ENCODE data around the gene ZNF229.
"Not testable (repeated sequence)": the region's sequence is repeated elsewhere in the genome, so short reads cannot be mapped to it uniquely, and the experiment has no call there.

DNA sequence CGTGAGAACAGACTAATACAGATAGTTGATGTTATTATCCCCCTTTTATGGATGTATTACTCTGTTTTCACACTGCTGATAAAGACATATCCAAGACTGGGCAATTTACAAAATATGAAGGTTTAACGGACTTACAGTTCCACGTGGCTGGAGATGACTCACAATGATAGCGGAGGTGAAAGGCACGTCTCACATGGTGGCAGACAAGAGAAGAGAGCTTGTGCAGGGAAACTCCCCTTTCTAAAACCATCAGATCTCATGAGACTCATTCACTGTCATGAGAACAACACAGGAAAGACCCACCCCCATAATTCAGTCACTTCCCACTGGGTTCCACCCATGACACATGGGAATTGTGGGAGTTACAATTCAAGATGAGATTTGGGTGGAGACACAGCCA is 20.5 kb upstream of the ZNF229 start:
- TF ChIP-seq, protein P1, sequence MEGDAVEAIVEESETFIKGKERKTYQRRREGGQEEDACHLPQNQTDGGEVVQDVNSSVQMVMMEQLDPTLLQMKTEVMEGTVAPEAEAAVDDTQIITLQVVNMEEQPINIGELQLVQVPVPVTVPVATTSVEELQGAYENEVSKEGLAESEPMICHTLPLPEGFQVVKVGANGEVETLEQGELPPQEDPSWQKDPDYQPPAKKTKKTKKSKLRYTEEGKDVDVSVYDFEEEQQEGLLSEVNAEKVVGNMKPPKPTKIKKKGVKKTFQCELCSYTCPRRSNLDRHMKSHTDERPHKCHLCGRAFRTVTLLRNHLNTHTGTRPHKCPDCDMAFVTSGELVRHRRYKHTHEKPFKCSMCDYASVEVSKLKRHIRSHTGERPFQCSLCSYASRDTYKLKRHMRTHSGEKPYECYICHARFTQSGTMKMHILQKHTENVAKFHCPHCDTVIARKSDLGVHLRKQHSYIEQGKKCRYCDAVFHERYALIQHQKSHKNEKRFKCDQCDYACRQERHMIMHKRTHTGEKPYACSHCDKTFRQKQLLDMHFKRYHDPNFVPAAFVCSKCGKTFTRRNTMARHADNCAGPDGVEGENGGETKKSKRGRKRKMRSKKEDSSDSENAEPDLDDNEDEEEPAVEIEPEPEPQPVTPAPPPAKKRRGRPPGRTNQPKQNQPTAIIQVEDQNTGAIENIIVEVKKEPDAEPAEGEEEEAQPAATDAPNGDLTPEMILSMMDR (conservative IDR thresholded peaks at IDR 0.05; ENCODE audit: low read depth, low read length): not testable (repeated sequence)
- TF ChIP-seq EZH2 (IDR thresholded peaks at IDR 0.05; ENCODE audit: borderline replicate concordance, low read depth, low read length, poor library complexity, severe bottlenecking): not testable (repeated sequence)

Measured in A673 (cell line).